Psoas muscle (tissue), 8 donors: Measurements from ENCODE around the gene TYR. TPM values are rescaled to one million over a fixed set of nuclear protein-coding genes. Genes with fewer than 3 reads are reported as not detected.
"Not testable (repeated sequence)": the region's sequence is repeated elsewhere in the genome, so short reads cannot be mapped to it uniquely, and the experiment has no call there.

Experiments
- ATAC-seq, 4 donors: fragments of 200-7000 bp; cut with Tn5 transposase; one replicate each; pipeline ENCODE4 v1.9.1; 2020; ENCODE audit warnings: moderate library complexity in 3 of 4, mild to moderate bottlenecking in 2 of 4
- DNase-seq, 2 donors: peaks; one replicate each; pipeline ENCODE4 v3.0.0-alpha.2; 2020
- H3K27ac ChIP-seq: fragments of 200-600 bp; one replicate; pipeline ENCODE4 v1.8.0; 2022
- H3K27me3 ChIP-seq, 3 donors: fragments of 200-600 bp in 1 of 3; one replicate each; pipeline versions ENCODE4 v1.6.1 to v1.8.0; 2013 to 2022; ENCODE audit warnings: low read length in 2 of 3, mild to moderate bottlenecking in 2 of 3, moderate library complexity in 1 of 3; ENCODE audit not compliant: insufficient read depth in 3 of 3
- H3K36me3 ChIP-seq, 2 donors: fragments of 200-600 bp in 1 of 2; one replicate each; pipeline versions ENCODE4 v1.6.1 to v1.8.0; 2013 to 2022; ENCODE audit warnings: low read depth in 1 of 2, mild to moderate bottlenecking in 1 of 2, moderate library complexity in 1 of 2; ENCODE audit not compliant: insufficient read depth in 1 of 2
- H3K4me1 ChIP-seq: fragments of 200-600 bp; one replicate; pipeline ENCODE4 v1.8.0; 2022
- H3K4me3 ChIP-seq: fragments of 200-600 bp; one replicate; pipeline ENCODE4 v1.8.0; 2022; ENCODE audit warnings: mild to moderate bottlenecking
- H3K9me3 ChIP-seq: fragments of 200-600 bp; one replicate; pipeline ENCODE4 v1.8.0; 2022
- CTCF ChIP-seq: fragments of 200-600 bp; IDR thresholded peaks from one replicate; pipeline ENCODE4 v1.8.0; 2022; ENCODE audit warnings: antibody characterized with exemption
- WGBS, 3 donors: extraction: QIAGEN DNeasy Blood & Tissue Kit; methylation state at CpG; one replicate each; pipeline versions ENCODE4 v1.1.6 to v1.1.7; 2013; 5-methylcytosine and 5-hydroxymethylcytosine counted together
- intact Hi-C, 2 donors: fragments of 100-400 bp; cut with DNase I; formaldehyde crosslinking; loops; one replicate each; pipeline versions ENCODE4 v1.11.0 to v1.14.2; 2022
- polyA plus RNA-seq, 3 donors: library from polyadenylated mRNA; stranded (reverse); fragments of 200-250 nt; gene quantifications; one replicate each; pipeline ENCODE4 v1.2.3, GENCODE V29; 2013
- total RNA-seq, 4 donors: library from RNA; stranded (reverse); fragmentation: NEBNext Ultra II Directional in 2 of 4; extraction: Animal tissue kit (Norgen Biotek cat#: 25700) in 2 of 4; gene quantifications; one replicate each; pipeline versions ENCODE4 v1.2.1 to v1.2.4, GENCODE V29; 2021 to 2023
- donor health status: healthy with polysubstance abuse.
- donor health status: DM: no; HTN: no; CAD: no; lungs with moderate emphysema.
- donor health status: Bipolar disorder and iron deficiency.
- donor health status: healthy.
- donor health status: DM: yes; HTN: yes; CAD: no.
- donor health status: DM: no; HTN: no; CAD: no.
- donor health status: DM: no; HTN: no; CAD: no.
- donor health status: DM: yes; HTN: yes; CAD: no.

The TYR gene
- total and polyA plus RNA-seq, 7 donors, result not detected

GRCh38 chr11:89279176-89279575, 101.5 kb downstream of the TYR start:
- no peak for TF ChIP-seq CTCF

GRCh38 chr11:89281032-89281677, 103.5 kb downstream of the TYR start:
- H3K9me3 ChIP-seq, ATAC-seq, H3K4me1 ChIP-seq, DNase-seq, H3K27ac ChIP-seq, H3K27me3 ChIP-seq, H3K4me3 ChIP-seq, intact Hi-C loops, H3K36me3 ChIP-seq: not testable (repeated sequence)
- 62 to 69% (median 64%) methylated on average over 3 of the region's 3 CpGs for WGBS, 3 donors

More at GRCh38 chr11:89279176-89279575, 101.5 kb downstream of the TYR start:
- Histone ChIP-seq H3K27ac (no peak overlapping the region), H3K9me3 (no peaks in the 10 kb centered on the region), H3K4me1 (no peaks in the 10 kb centered on the region), H3K36me3 (no peaks in the 10 kb centered on the region), H3K27me3 (no peaks in the 10 kb centered on the region), H3K4me3 (no peak overlapping the region)
- WGBS, 3 donors, result 48 to 63% (median 59%) methylated on average over 1 of the region's 1 CpG
- intact Hi-C loops, result no loop called here
- no peak for DNase-seq
- no peak for ATAC-seq

- H3K27ac ChIP-seq, H3K36me3 ChIP-seq, H3K4me3 ChIP-seq, H3K4me1 ChIP-seq, H3K9me3 ChIP-seq, intact Hi-C loops, H3K27me3 ChIP-seq, ATAC-seq, DNase-seq: not testable (repeated sequence)
- WGBS, 3 donors, result 73 to 87% (median 84%) methylated on average over 1 of the region's 1 CpG
Observed at GRCh38 chr11:89286601-89287000, 108.9 kb downstream of the TYR start.

- H3K9me3 ChIP-seq, H3K4me3 ChIP-seq, H3K4me1 ChIP-seq, H3K36me3 ChIP-seq, intact Hi-C loops, H3K27ac ChIP-seq, H3K27me3 ChIP-seq, ATAC-seq, DNase-seq: not testable (repeated sequence)
- WGBS, 3 donors, result 86 to 94% (median 88%) methylated on average over 3 of the region's 3 CpGs
Observed at GRCh38 chr11:89288004-89288403, 110.3 kb downstream of the TYR start.

GRCh38 chr11:89293965-89294679, 116.4 kb downstream of the TYR start:
- ATAC-seq (no peak), DNase-seq (peak in 1 of 2 donors; percentile 41)
- no peak for TF ChIP-seq CTCF

GRCh38 chr11:89295023-89295422, 117.3 kb downstream of the TYR start:
- peak in 1 of 2 donors; percentile 33 for DNase-seq
- H3K4me3 ChIP-seq, intact Hi-C loops, H3K4me1 ChIP-seq, ATAC-seq, H3K27ac ChIP-seq, H3K36me3 ChIP-seq, H3K27me3 ChIP-seq, H3K9me3 ChIP-seq: not testable (repeated sequence)
- 78 to 86% (median 84%) methylated on average over 7 of the region's 7 CpGs for WGBS, 3 donors

More at GRCh38 chr11:89293965-89294679, 116.4 kb downstream of the TYR start:
- H3K9me3 ChIP-seq, result no peaks in the 10 kb centered on the region
- WGBS, 3 donors, result 14 to 20% (median 16%) methylated on average over 18 of the region's 18 CpGs
- intact Hi-C loops, result no loop called here
- no peak overlapping the region for H3K27ac ChIP-seq
- H3K4me3 ChIP-seq, result no peak overlapping the region
- no peaks in the 10 kb centered on the region for H3K36me3 ChIP-seq
- H3K27me3 ChIP-seq, result no peaks in the 10 kb centered on the region
- H3K4me1 ChIP-seq, result no peaks in the 10 kb centered on the region

GRCh38 chr11:89303029-89303428, 125.4 kb downstream of the TYR start:
- 48 to 61% (median 58%) methylated on average over 1 of the region's 1 CpG for WGBS, 3 donors
- H3K9me3 ChIP-seq, DNase-seq, H3K27me3 ChIP-seq, H3K27ac ChIP-seq, H3K36me3 ChIP-seq, H3K4me1 ChIP-seq, H3K4me3 ChIP-seq, ATAC-seq, intact Hi-C loops: not testable (repeated sequence)

- H3K9me3 ChIP-seq, H3K27ac ChIP-seq, H3K27me3 ChIP-seq, ATAC-seq, H3K36me3 ChIP-seq, DNase-seq, H3K4me3 ChIP-seq, H3K4me1 ChIP-seq, intact Hi-C loops: not testable (repeated sequence)
- whole genome bisulfite sequencing, 3 donors, result 82 to 90% (median 84%) methylated on average over 1 of the region's 1 CpG
Observed at GRCh38 chr11:89308272-89308671, 130.6 kb downstream of the TYR start.

- DNase-seq, H3K9me3 ChIP-seq, H3K27me3 ChIP-seq, H3K4me1 ChIP-seq, H3K27ac ChIP-seq, intact Hi-C loops, H3K4me3 ChIP-seq, ATAC-seq, H3K36me3 ChIP-seq: not testable (repeated sequence)
- 72 to 83% (median 82%) methylated on average over 3 of the region's 3 CpGs for WGBS, 3 donors
Observed at GRCh38 chr11:89309321-89309985, 131.8 kb downstream of the TYR start.
